Hematopoietic multipotent progenitor cell treated with erythropoietin and hydrocortisone succinate and interleukin-3 and kit ligand, for 6 days (in vitro differentiated cells): ENCODE data around the gene JAML.

ENCODE experiments used
- DNase-seq: peaks from one replicate; pipeline ENCODE4 v3.0.0-alpha.2; 2015

The JAML gene

GRCh38 chr11:118224511-118225188 lies at the start of gene JAML:
Gene JAML, minus strand, starts transcription at chr11:118225011. Its CDS starts 10,145 bp downstream, at chr11:118214866.
- no peak for DNase-seq

- no peak for DNase-seq
Observed at GRCh38 chr11:118274186-118274585, 49.4 kb upstream of the JAML start.

- DNase-seq: no peak
Observed at GRCh38 chr11:118272001-118272400, 47.2 kb upstream of the JAML start.

GRCh38 chr11:118267486-118267885 lies 42.7 kb upstream of the JAML start:
- no peak for DNase-seq

GRCh38 chr11:118265954-118266353 lies 41.1 kb upstream of the JAML start:
- DNase-seq: no peak

GRCh38 chr11:118264569-118265465 lies 40.0 kb upstream of the JAML start:
- no peak for DNase-seq

- DNase-seq: peak; percentile 28
Observed at GRCh38 chr11:118263695-118264568, 39.1 kb upstream of the JAML start, which contains the start of gene MPZL2. Gene MPZL2, minus strand, starts transcription at chr11:118264297. Its CDS starts 144 bp downstream, at chr11:118264153.

GRCh38 chr11:118263112-118263511 lies 38.3 kb upstream of the JAML start:
- DNase-seq: no peak

- DNase-seq: no peak
Observed at GRCh38 chr11:118260353-118260752, 35.5 kb upstream of the JAML start.

GRCh38 chr11:118259138-118259537 lies 34.3 kb upstream of the JAML start:
- DNase-seq: no peak

- DNase-seq: peak; percentile 42
Observed at GRCh38 chr11:118258410-118258809, 33.6 kb upstream of the JAML start.

GRCh38 chr11:118252688-118253087 lies 27.9 kb upstream of the JAML start:
- DNase-seq: no peak

GRCh38 chr11:118251858-118252652 lies 27.2 kb upstream of the JAML start, which contains the start of gene MPZL3:
Gene MPZL3, minus strand, starts transcription at chr11:118252365. Its CDS starts 71 bp downstream, at chr11:118252294.
- peak; percentile 95 for DNase-seq

GRCh38 chr11:118247041-118247440 lies 22.2 kb upstream of the JAML start:
- no peak for DNase-seq

- peak; percentile 44 for DNase-seq
Observed at GRCh38 chr11:118245936-118246562, 21.2 kb upstream of the JAML start.

- DNase-seq: no peak
Observed at GRCh38 chr11:118243993-118244762, 19.4 kb upstream of the JAML start.

- DNase-seq: no peak
Observed at GRCh38 chr11:118243161-118243560, 18.4 kb upstream of the JAML start.

GRCh38 chr11:118241764-118242098 lies 16.9 kb upstream of the JAML start:
- no peak for DNase-seq

GRCh38 chr11:118240999-118241763 lies 16.4 kb upstream of the JAML start:
- DNase-seq: peak; percentile 93
